Measurements from ENCODE around the gene FGFR1OP2. TPM values are rescaled to one million over a fixed set of nuclear protein-coding genes. Genes with fewer than 3 reads are reported as not detected.

Gene FGFR1OP2
- total and polyA plus RNA-seq, 2 of the 8 experiments (the other 6 are each of a cell fraction or from before 2014, with no cell fraction given): 8.8 to 34.4 TPM

- TF ChIP-seq CHD7 (IDR thresholded peaks at IDR 0.05; ENCODE audit: insufficient replicate concordance, low read length): no peak
These were observed 817 bp upstream of the FGFR1OP2 start (continued) for GRCh38 chr12:26937443-26937862.
